Activated CD4-positive, CD25-positive, alpha-beta regulatory T cell treated with anti-CD3 and anti-CD28 coated beads, Interleukin-2, amount 50 U/mL, for 24 hours (primary cell): ENCODE results near the gene KLHDC2.
"Not testable (repeated sequence)": the region's sequence is repeated elsewhere in the genome, so short reads cannot be mapped to it uniquely, and the experiment has no call there.

Experiments
- ATAC-seq, 2 donors: fragments of 150-1000 bp; cut with Tn5 transposase; one replicate each; pipeline ENCODE4 v1.10.0; 2021; ENCODE audit warnings: mild to moderate bottlenecking in 1 of 2, moderate library complexity in 1 of 2

KLHDC2 gene

DNA sequence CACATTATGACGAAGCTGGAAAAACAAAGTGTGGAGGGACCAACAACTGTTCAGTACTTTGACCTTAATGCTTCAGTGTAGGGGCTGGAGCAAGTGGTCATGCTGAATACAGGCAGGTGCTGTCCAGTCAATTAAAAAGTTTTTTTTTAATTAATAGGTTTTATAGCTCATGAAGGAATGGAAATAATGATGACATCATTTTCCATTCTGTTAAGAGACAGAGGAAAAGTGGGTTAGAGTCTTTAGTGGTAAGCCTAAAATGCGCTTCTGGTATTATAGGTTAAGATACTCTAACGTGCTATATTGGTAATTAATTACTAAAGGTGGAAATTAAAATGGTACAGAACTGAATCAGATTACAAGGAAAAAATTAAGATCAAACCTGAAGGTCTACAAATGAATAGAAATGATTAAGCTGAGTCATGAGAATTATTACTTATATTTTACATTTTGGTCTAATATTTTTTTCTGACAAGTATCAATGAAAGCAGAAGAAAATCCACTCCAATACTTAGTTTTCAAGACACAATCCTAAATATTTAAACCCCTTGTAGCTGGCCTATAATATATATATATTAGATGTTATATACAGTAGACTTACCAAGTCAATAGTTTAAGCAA, 15.6 kb downstream of the KLHDC2 start:
- no peak for ATAC-seq

DNA sequence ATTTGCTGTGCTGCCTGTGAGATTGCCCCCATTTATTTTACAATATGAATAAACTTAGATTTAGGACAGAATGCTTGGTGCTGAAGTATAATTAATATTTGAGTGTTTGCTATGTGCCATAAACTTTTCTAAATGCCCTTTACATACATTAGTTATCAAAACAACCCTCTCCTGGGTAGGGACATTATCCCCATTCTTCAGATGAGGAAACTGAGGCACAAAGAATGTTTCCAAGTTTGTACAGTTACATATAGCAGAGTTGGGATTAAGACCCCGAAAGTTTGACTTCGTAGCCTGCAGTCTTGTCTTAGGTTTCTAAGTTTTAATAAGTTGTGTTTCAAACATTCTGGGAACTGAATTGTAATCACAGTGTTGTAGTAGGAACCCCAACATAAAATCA, 18.4 kb downstream of the KLHDC2 start:
- no peak for ATAC-seq

- ATAC-seq = no peak
Measured at GRCh38 chr14:49792618-49793017, 24.7 kb downstream of the KLHDC2 start.

- ATAC-seq = no peak
Measured at GRCh38 chr14:49796025-49796424, 28.1 kb downstream of the KLHDC2 start.

- no peak for ATAC-seq
Measured at GRCh38 chr14:49808780-49809179, 40.8 kb downstream of the KLHDC2 start.

GRCh38 chr14:49816118-49816517, 48.2 kb downstream of the KLHDC2 start:
- not testable (repeated sequence) for ATAC-seq

DNA sequence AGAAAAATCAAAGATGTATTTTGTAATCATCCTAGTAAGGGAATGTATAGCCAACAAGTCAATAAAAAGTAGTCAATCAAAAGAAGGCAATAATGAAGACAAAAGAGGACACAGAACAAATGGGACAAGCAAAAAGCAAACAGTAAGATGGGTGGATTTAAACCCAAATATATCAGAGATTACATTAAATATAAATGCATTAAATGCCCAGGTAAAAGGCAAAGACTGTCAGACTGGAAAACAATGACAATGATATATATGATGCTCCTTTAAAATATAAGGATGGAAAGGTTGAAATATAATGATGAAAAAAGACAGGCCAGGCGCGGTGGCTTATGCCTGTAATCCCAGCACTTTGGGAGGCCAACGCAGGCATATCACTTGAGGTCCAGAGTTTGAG, 48.9 kb downstream of the KLHDC2 start:
- no peak for ATAC-seq

DNA sequence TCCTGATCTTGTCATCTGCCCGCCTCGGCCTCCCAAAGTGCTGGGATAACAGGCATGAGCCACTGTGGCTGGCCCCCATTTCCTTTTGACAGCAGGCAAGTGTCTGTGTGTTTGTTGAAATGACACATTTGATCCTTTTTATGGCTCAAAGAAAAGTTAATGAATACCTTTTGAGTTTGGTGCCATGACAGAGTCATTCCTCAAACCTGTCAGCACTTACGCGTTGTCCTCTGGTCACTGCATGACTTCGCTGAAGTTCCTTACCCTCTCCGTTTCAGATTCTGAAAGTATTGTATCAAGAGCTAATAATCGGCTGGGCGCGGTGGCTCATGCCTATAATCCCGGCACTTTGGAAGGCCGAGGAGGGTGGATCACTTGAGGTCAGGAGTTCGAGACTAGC, 52.2 kb downstream of the KLHDC2 start:
- ATAC-seq = no peak

- no peak for ATAC-seq
Measured at GRCh38 chr14:49828640-49829039, 60.7 kb downstream of the KLHDC2 start.
